Epidermal melanocyte (primary cell): ENCODE data around the gene KRT71.
A peak's percentile ranks its signal among the peaks of the same experiment; 100 is the strongest.
"Not testable (repeated sequence)": the region's sequence is repeated elsewhere in the genome, so short reads cannot be mapped to it uniquely, and the experiment has no call there.

ENCODE experiments used
- DNase-seq: peaks from one replicate; pipeline ENCODE4 v3.0.0; 2011; ENCODE audit warnings: low spot score; ENCODE audit not compliant: insufficient read length

KRT71 gene

GRCh38 chr12:52521568-52522266, 31.2 kb downstream of the KRT71 start:
- no peak for DNase-seq

- DNase-seq: no peak
These were observed 31.8 kb downstream of the KRT71 start for GRCh38 chr12:52521175-52521567.

GRCh38 chr12:52519826-52520662, 32.9 kb downstream of the KRT71 start, which contains the start of gene KRT5:
TSS of gene KRT5 (minus strand) at chr12:52520394. CDS start at chr12:52520296, 98 bp downstream.
- no peak for DNase-seq

DNA sequence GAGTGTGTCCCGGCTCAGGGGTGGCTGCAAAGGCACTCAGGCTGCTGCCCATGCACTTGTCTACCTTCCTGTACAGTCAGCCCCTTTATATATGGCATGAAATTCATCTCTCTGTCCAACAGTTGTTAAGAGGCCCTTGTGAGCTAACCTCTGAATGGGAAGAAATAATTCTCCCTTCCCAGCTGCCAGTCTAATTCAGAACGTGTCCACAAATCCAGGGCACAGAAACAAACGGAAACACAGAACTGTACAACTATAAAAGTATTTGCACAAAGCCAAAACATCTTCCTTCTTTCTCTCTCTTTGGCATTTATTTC, 33.6 kb downstream of the KRT71 start:
- DNase-seq: no peak

- no peak for DNase-seq
These were observed 34.2 kb downstream of the KRT71 start for GRCh38 chr12:52518574-52519386.

DNA sequence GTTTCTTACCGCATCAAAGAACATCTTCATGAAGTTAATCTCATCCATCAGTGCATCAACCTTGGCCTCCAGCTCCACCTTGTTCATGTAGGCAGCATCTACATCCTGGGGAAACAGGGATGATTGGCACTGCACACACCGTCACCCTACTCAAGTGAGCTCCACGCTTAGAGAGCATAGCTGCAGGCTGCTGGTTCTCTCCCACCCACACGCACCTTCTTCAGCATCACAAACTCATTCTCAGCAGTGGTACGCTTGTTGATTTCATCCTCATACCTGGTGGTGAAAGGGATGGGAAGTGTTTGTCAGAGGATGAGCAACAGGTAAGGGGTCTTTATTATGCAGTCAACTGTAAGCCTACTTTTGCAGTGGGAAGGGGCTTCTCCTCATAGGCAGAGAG, 35.1 kb downstream of the KRT71 start:
- DNase-seq: no peak

DNA sequence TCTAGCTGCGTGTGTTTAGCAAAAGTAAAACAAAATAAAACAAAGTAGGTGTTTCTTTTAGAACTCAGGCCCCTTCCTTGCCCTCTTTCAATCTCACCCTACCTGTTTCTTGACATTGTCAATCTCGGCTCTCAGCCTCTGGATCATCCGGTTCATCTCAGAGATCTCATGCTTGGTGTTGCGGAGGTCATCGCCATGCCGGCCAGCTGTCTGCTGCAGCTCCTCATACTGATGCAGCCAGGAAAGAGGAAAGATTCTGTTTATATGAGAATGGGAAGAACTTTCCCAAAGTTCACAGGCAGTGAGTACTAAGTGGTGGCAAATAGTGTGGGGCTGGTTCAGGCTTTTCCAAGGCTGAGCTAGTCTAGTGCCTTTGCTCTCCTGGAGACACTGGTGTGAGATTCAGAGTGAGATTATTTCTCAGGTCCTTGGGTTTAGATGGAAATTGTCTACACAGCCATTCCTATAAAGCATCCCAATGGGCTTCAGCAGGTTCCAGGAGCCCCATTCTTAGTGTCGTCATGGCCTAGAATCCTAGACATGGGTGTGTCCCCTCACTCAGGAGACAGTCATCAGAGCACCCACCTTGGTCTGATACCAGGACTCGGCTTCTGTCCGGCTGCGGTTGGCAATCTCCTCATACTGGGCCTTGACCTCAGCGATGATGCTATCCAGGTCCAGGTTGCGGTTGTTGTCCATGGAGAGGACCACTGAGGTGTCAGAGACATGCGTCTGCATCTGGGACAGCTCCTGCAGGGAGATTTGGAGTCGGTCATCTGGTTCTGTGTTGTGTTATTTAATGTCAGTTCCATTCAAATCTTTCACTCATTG, 35.7 kb downstream of the KRT71 start:
- DNase-seq: no peak

DNA sequence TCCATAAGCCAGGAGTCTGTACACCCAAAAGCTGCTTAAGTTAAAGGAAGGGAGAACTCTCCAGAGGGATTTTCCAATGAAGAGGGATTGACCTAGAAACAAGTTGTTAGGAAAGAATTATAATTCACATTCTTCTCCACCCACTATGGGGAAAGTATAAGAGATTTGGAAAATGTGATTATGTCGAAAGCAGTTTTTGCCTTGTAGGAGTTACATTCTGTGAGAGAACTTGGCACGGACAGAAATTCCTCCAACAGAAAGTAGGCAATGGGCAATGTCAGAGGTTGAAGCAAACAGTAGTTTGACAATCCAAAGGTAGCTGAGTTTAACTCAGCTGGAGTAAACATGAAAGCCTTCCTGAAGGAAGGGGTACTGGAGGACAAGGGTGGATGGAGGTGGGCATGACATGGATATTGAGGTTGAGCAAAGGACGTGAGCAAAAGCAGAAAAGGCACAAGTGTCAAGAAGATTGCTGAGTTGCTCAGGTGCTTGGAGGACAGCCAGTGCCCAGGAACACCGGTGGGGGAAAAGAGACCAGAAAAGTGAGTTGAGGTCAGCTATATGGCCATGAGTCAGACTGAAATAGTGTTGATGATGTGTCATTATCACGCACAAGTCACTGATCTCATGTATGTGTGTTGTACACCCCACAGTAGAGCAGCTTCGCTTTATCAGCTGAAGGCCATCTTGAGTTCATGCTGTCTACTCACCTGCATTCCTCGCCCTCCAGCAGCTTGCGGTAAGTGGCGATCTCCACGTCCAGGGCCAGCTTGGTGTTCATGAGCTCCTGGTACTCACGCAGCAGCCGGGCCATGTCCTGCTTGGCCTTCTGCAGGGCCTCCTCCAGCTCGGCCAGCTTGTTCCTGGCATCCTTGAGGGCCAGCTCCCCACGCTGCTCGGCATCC, 36.8 kb downstream of the KRT71 start:
- no peak for DNase-seq

DNA sequence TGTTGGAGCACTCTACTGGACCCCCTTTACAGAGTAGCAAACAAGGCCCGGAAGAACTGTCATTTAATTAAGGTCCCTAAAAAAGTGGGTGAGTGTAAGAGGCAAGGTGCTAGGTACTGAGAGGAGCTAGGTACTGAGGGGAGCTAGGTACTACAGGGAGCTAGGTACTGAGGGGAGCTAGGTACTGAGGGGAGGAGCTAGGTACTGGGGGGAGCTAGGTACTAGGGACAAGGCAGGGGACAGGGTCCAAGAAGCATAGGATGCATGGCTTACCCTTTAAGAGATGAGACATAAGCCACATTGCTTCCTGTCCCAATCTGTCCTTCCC, 37.7 kb downstream of the KRT71 start:
- no peak for DNase-seq

- DNase-seq: no peak
These were observed 38.2 kb downstream of the KRT71 start for GRCh38 chr12:52514471-52515318.

GRCh38 chr12:52513736-52514135, 39.2 kb downstream of the KRT71 start:
- no peak for DNase-seq

DNA sequence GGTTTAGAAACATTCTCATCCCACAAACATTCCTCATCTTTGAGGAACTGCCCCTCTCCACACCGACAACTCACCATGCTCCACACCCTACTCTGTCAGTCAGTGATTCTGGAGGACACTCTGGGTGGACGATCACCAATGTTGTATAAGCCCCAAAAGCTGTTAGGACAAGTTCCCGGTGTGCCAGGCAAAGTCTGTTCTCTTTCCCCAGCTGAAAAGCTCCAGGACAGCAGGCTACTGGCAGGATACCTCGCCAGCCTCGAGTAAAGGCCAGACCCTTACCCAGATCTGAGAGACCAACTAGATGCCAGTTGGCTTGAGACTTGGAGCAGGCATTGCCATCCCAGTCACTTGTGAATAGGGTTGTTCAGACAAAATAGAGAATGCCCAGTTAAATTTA, 44.7 kb downstream of the KRT71 start:
- no peak for DNase-seq

DNA sequence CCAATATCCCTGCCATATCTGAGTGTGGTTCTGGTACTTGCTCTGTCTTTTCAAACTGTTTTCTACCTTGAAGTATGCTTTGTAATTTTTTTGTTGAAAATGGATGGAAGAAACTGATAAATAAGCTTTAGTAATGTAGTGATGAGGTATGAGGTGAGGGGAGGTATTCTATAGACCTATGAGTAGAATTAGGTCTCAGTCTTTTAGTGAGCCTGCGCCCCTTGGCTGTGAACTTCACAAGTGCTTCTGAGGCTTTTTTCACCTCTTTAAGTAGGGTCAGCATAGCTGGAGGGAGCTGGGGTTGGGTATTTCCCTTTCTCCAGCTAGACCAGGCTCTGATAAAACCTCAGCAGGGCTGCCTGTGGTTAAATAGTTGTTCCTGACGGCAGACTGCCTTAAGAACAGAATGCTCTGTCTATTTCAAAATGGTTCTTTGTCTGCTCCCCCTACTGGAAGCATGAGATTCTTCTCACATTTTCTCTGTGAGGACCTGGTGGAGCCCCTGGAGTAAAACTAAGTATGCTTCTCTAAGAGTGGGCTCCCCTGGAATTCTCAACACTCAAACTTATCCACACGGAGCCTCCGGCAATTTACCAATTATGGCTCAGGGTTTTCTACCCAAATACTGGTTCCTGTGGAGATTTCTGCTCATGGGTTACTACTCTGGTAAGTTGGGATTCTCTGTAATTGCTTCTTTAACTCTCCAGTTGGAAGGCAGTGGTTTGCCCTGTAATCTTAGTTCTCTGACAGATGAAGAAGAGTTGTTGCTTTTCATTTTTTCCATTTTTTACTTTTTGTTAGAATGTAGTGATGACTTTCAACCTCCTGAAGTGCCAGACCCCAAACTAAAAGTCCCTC, 45.9 kb downstream of the KRT71 start:
- DNase-seq: peak; percentile 68

- no peak for DNase-seq
These were observed 50.1 kb downstream of the KRT71 start for GRCh38 chr12:52502877-52503276.

DNA sequence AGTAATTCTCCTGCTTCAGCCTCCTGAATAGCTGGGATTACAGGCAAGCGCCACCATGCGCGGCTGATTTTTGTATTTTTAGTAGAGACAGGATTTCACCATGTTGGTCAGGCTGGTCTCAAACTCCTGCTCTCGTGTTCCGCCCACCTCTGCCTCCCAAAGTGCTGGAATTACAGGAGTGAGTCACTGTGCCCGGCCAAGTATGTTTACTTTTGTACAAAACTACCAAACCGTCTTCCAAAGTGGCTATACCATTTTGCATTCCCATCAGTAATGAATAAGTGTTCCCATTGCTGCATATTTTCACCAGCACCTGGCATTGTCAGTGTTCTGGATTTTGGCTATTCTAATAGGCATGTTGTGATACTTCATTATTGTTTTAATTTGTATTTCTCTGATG, 51.5 kb downstream of the KRT71 start:
- DNase-seq: no peak

- DNase-seq: not testable (repeated sequence)
These were observed 52.4 kb downstream of the KRT71 start for GRCh38 chr12:52500574-52500973.

GRCh38 chr12:52499806-52500560, 53.0 kb downstream of the KRT71 start:
- no peak for DNase-seq

DNA sequence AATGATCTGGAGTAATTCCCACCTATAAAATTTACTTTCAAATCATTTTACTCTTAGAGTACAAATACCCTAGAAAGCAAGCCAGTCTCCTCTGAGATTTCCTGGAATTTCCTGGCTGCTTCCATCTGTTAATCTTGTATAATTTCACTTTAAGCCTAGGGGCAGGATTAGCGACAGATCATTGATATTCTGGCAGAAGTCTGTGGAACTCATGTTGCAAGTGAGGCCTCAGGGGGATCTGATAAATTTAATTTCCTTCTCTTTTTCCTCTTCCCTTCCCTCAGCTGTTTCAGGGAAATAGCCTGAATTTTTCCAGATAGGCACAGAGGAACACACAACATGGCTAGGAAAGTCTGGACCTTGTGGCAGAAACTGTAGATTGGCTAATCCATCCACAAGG, 54.0 kb downstream of the KRT71 start:
- DNase-seq: no peak
